OCI-LY1 (cell line): ENCODE measurements around the gene KCNN3.

Experiments
- EZH2 ChIP-seq: fragments of 200-600 bp; sonication (generic), shearing (Covaris generic); IDR thresholded peaks from 2 replicates; pipeline ENCODE4 v1.8.0; 2017; ENCODE audit warnings: borderline replicate concordance, mixed run types, mild to moderate bottlenecking, antibody characterized with exemption, low read length, moderate library complexity, mixed read lengths
- TF ChIP-seq, protein P1 (sequence below): fragments of 200-600 bp; sonication (generic), shearing (Covaris generic); IDR thresholded peaks from 2 replicates; pipeline ENCODE4 v1.5.1; 2017; ENCODE audit warnings: mild to moderate bottlenecking, antibody characterized with exemption, low read length, moderate library complexity, mixed read lengths

DNA sequence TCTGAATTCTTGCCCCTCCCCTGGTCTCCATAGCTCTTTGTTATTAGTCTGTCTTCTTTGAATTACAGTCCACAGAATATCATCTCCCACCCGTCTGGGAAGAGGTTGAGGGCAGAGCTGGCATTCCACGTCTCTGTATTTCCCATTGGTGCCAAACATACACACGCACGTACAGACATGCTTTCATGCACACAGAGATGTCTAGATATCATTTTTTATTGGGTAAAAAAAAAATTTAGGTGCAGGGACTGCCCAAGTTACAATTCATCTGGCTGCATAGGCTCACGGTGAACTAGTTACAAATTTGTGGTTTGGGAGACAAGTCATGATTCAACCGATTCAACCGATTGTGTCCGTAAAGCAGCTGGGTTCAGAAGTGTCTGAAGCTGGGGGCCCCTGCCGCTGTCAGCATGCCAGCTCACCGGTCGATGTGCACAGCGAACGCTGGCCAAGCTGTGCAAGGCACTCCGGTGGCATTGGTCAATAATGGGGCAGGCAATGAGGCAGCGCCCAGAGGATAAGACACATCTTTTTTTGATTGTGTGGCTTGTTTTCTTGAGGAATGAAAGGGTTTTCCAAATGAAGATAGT lies 73.7 kb downstream of the KCNN3 start:
- TF ChIP-seq, protein P1, sequence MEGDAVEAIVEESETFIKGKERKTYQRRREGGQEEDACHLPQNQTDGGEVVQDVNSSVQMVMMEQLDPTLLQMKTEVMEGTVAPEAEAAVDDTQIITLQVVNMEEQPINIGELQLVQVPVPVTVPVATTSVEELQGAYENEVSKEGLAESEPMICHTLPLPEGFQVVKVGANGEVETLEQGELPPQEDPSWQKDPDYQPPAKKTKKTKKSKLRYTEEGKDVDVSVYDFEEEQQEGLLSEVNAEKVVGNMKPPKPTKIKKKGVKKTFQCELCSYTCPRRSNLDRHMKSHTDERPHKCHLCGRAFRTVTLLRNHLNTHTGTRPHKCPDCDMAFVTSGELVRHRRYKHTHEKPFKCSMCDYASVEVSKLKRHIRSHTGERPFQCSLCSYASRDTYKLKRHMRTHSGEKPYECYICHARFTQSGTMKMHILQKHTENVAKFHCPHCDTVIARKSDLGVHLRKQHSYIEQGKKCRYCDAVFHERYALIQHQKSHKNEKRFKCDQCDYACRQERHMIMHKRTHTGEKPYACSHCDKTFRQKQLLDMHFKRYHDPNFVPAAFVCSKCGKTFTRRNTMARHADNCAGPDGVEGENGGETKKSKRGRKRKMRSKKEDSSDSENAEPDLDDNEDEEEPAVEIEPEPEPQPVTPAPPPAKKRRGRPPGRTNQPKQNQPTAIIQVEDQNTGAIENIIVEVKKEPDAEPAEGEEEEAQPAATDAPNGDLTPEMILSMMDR: no peak
- no peak for TF ChIP-seq EZH2
